IMR-90 (cell line): Measurements from ENCODE around the gene IL36A.

Experiments
- CEBPB ChIP-seq: IDR thresholded peaks from 2 replicates; pipeline ENCODE4 v1.6.1; 2012; ENCODE audit warnings: low read depth, low read length, improper control_type of control experiment
- CTCF ChIP-seq: conservative IDR thresholded peaks from 2 replicates; pipeline ENCODE4 v1.5.1; 2012; ENCODE audit warnings: mild to moderate bottlenecking, low read depth, low read length, improper control_type of control experiment
- MAFK ChIP-seq: IDR thresholded peaks from 2 replicates; pipeline ENCODE4 v1.6.1; 2012; ENCODE audit warnings: low read depth, low read length, improper control_type of control experiment
- MXI1 ChIP-seq: IDR thresholded peaks from 2 replicates; pipeline ENCODE4 v1.6.1; 2012; ENCODE audit warnings: low read depth, mild to moderate bottlenecking, low read length, moderate library complexity, borderline replicate concordance
- POLR2A ChIP-seq: IDR thresholded peaks from 2 replicates; pipeline ENCODE4 v1.6.1; 2012; ENCODE audit warnings: mild to moderate bottlenecking, low read depth, low read length
- RAD21 ChIP-seq: IDR thresholded peaks from 2 replicates; pipeline ENCODE4 v1.6.1; 2012; ENCODE audit warnings: low read length, improper control_type of control experiment
- USF2 ChIP-seq: fragments of 150-350 bp; IDR thresholded peaks from 2 replicates; pipeline ENCODE4 v1.6.1; 2017; ENCODE audit warnings: mild to moderate bottlenecking, antibody characterized with exemption, low read length, low read depth

- TF ChIP-seq CTCF (no peak), RAD21 (no peak), POLR2A (no peak), MAFK (no peak), CEBPB (no peak), USF2 (no peak), MXI1 (no peak)
Observed at GRCh38 chr2:113009622-113010021, 4.4 kb downstream of the IL36A start.
